GM10847 (cell line): ENCODE results near the gene DPYD.

Source experiments
- POLR2A ChIP-seq: IDR thresholded peaks from 2 replicates; pipeline ENCODE4 v1.6.1; 2011; ENCODE audit not compliant: insufficient read length; ENCODE audit errors: extremely low read depth

DPYD gene

GRCh38 chr1:97128426-97128825, 792.4 kb downstream of the DPYD start:
- no peak for TF ChIP-seq POLR2A

- TF ChIP-seq POLR2A: no peak
Observed at GRCh38 chr1:97123717-97124431, 797.0 kb downstream of the DPYD start.

DNA sequence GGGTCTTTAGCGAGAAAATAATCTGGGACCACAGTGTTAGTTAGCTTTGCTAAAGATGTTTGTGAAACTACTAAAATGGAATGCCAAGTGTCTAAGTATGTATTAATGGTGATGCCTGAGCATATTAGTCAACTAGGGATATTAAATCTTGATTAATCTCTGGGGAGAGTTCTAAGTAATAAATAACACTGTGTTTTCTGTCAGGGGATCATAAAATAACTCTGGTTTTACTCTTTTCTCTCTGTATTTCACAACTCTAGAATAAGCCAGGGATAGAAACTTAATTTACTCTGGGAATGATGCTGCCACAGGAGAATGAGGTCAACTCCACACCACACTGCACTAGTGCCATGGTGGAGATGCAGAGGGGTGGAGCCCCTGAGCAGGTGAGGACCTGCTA, 800.0 kb downstream of the DPYD start:
- TF ChIP-seq POLR2A: no peak

GRCh38 chr1:97119260-97120158, 801.3 kb downstream of the DPYD start:
- no peak for TF ChIP-seq POLR2A

- no peak for TF ChIP-seq POLR2A
Observed at GRCh38 chr1:97114842-97115241, 806.0 kb downstream of the DPYD start.

- TF ChIP-seq POLR2A: no peak
Observed at GRCh38 chr1:97112442-97112841, 808.4 kb downstream of the DPYD start.

- TF ChIP-seq POLR2A: no peak
Observed at GRCh38 chr1:97108179-97108578, 812.7 kb downstream of the DPYD start.

GRCh38 chr1:97105531-97105930, 815.3 kb downstream of the DPYD start:
- no peak for TF ChIP-seq POLR2A

DNA sequence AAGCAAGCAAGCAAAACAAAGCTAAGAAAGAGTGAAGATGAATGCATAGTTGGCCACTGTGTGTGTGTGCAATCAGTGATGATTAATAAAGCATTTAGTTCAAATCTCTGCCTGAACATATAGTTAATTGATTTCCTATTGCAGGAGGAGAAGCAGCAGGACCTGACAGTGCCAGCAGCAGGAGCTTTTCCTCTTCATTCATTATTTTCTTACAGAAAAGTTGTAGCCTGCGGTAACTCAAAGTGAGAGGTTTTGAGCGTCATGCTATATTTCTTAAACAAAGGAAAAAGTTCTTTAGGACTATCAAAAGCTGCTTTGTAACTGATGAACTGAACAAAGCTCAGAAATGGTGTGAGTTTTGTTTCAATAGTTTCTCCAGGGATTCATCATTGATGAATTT, 819.3 kb downstream of the DPYD start:
- no peak for TF ChIP-seq POLR2A

DNA sequence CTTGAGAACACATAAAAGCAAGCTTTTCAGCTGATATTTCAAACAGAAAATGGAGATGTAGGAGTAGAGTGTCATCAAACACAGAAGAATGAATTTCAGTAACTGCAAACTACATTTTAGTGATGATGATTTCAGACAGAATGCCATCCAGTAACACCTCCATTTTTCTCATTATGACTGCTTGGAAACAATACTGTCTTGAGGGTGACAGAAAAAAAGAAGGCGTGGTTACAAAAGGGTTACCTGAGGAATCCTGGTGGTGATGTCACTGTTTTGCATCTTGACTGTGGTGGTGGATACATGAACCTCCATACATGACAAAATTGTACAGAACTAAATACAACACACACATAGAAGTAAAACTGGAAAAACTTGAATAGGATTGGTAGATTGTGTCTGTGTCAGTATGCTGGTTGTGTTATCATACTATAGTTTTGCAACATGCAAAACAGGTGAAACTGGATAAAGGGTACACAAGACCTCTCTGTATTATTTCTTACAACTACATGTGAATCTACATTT, 823.4 kb downstream of the DPYD start:
- TF ChIP-seq POLR2A: no peak

DNA sequence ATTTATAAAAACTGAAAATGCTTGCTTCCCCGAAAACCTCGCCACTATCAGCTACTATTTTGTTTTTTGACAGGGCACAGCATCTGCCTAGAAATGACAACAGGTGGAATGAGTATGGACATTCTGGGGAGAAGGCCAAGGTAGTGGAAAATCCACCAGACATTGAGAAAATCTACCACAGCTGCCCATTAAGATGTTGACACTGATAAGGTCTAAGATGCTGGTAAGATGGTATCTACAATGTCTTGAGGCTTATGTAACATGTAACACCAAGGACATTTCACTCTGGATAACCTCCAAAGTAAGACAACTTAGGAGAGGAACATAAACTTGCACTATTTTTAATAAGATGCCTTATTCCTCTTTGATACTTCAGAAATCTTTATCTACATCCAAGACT, 825.1 kb downstream of the DPYD start:
- no peak for TF ChIP-seq POLR2A

- no peak for TF ChIP-seq POLR2A
Observed at GRCh38 chr1:97094247-97094972, 826.4 kb downstream of the DPYD start.

DNA sequence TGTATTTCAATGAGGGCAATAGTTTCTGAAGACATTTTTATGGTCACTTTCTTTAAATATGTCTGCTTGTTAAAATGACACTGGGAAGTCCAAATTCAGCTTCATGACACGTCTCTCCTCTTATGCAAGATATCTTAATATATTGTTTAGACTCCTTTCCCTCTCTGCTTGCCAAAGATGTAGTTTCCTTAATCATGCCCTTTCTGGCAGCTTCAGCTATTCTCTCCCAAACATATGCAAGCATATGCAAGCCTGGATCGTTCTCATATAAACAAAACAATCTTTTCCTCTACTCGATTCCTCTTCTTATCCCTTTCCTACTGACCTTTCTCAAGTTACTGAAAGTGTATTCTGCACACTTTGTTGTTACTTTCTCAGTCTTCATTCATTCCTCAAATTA, 827.1 kb downstream of the DPYD start:
- TF ChIP-seq POLR2A: no peak

DNA sequence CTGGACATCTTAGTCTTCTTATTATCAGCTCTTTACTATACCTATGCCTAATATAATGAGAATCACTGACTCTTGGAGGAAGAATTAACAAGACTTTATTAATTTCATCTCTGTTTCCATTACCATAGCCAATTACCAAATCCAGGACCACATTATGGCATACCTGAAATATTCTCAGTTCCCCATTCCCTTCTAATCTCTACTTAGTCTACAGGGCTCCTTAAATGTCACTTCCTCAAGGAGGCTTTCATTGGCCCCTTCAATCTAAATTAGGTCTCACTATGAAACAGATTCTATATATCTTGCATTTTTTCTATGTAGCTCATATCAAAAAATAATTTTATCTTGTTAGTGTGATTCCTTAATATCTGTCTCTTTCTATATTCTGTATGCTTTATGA, 828.0 kb downstream of the DPYD start:
- TF ChIP-seq POLR2A: no peak

GRCh38 chr1:97091679-97092078, 829.2 kb downstream of the DPYD start:
- TF ChIP-seq POLR2A: no peak
